ENCODE data around the gene STK10. TPM values are rescaled to one million over a fixed set of nuclear protein-coding genes. Genes with fewer than 3 reads are reported as not detected.
A peak's percentile ranks its signal among the peaks of the same experiment; 100 is the strongest.
"Not testable (repeated sequence)": the region's sequence is repeated elsewhere in the genome, so short reads cannot be mapped to it uniquely, and the experiment has no call there.

The STK10 gene
- total RNA-seq, result 27.8 and 29.1 TPM in 2 replicates

- DNase-seq (ENCODE audit: low read depth in 2 of 2), result peak; percentile 79 to 92
These were observed at the start of gene STK10 for GRCh38 chr5:172188033-172188892. STK10 (minus strand) TSS chr5:172188224; CDS start chr5:172188042, 182 bp downstream.

DNA sequence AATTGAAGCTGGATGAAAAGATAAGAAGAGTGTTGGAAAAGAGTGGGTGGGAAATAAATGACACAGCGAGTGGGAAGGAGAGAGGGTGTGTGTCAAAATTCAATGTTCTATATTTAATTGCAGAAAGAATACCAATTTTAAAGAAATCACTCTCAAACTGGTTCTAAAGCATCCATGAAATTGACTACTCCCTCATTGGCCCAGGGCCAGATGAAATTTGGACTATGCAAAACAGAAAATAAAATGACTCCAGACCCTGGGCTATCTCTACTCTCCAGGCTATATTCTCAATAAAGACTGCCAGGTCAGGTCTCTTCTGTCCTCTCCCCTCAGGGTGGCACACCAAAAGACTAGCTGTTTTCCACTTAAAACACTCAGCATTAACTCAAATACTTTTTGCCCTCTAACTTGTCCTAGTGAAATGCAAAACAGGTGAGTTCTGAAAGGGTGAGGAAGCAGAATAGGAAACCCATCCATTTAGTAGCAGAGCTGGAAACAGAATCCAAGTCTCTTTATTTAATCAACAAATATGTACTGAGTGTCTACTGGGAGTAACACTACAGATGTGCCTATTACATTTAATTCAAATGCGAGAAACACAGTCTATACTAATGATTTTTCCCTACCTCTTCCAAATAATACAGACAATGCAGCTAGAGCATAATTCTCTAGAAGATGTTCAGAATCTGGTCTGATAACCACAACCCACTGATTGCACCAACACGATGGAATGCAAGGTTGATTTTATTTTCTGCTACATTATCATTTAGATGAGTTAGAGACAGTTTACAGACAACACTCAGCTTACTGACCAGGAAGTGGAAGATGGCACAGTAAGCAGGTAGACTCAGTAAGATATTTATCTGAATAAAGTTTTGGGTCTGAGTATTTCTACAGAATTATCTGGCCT is 48.1 kb upstream of the STK10 start:
- no peak for DNase-seq (ENCODE audit: low read depth in 2 of 2)

DNA sequence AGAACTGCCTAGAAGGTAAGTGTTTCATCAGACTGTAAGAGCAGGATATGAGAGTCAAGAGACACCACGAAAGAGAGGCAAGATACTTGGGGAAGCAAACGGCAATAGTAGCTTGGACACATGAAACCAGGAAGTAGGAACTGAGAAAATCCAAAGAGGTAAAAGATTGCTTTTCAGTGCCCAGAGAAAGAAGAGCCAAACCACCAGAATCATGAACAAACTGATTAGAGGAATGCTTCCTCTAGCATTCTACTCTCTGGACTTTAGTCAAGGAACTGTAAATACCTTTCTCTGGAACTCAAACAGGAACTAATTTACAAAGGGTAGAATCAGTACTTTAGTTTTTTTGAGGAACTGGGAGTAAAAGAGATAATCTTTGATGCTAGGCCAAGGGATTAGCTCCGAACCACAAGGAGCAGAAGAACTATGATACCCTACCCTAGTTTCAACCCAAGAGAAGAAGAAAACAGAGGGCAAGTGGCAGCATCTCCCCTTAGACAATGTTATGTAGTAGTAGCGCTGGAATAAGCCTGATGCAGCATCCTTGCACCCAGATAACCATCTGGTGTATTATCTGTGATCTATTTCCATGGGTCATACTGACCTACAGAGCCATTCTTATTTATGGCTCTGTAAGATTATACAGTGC is 47.2 kb upstream of the STK10 start:
- DNase-seq (ENCODE audit: low read depth in 2 of 2), result no peak

DNA sequence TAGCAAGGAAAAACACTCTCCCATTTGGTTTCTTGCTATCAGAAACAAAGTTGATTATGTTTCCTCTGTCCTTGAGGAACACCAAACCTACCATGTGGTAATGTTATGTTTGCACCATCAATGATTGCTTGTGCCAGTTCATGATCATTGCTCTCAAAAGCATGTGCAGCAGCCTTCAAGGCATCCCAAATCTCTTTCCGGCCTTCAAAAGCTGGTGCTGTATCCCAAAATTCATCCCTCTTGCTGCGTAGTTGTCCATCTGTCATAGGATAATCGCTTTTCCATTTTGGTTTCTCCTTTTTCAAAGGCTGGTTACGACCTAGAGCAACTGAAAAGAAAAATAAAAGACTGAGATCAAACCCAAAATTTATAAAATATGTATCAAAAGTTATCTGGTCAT is 46.0 kb upstream of the STK10 start:
- DNase-seq (ENCODE audit: low read depth in 2 of 2), result no peak

DNA sequence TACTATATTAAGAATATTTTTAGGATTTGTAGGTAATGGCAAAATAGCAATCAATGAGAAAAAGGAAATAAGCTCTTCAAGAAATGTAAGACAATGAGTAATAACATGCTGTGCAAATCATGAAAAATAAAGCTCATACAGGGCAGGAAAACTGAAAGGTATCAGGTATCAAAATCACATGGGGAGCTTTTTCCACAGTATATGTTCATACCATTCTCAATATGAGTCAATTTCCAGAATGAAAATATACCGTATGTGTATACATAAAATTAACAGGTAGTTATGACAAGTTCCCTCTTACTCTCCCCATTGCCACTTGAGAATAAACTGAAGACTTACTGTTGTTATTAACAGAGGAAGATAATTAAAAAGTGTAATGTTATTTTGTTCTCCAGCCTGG is 41.9 kb upstream of the STK10 start:
- DNase-seq (ENCODE audit: low read depth in 2 of 2), result no peak

DNA sequence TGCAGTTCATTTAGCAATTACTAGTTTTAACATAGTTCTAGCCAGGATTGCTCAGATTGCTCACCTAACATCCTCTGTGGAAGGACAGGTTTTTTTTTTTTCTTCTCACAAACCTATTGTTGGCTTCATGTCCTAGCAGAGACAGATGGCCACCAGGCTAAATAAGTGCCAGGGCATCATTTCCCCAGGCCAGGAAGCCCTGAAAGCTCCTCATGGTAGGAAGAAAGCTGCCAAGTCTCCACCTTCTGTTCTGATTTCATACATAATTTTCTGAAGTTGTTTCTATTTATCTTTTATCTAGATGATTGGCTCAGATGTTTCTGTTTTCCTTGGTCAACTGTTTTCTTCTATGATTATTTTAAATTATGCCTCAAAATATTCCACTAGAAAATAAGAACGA is 37.0 kb upstream of the STK10 start:
- DNase-seq (ENCODE audit: low read depth in 2 of 2), result no peak

GRCh38 chr5:172223901-172224873 is 36.2 kb upstream of the STK10 start:
- DNase-seq (ENCODE audit: low read depth in 2 of 2), result no peak

GRCh38 chr5:172219296-172219695 is 31.3 kb upstream of the STK10 start:
- DNase-seq (ENCODE audit: low read depth in 2 of 2), result no peak

DNA sequence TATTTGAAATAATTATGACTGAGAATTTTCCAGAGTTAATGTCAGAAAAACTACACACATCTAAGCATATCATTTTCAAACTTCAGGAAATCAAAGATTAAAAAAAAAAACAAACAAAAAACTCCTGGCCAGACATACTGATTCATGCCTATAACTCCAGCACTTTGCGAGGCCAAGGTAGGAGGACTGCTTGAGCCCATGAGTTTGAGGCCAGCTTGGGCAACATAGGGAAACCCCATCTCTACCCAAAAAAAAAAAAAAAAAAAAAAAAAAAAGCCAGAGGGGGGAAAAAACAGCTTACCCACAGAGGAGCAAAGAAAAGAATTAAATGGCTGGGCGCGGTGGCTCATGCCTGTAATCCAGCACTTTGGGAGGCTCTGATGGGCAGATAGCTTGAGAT is 28.3 kb upstream of the STK10 start:
- DNase-seq (ENCODE audit: low read depth in 2 of 2), result no peak

DNA sequence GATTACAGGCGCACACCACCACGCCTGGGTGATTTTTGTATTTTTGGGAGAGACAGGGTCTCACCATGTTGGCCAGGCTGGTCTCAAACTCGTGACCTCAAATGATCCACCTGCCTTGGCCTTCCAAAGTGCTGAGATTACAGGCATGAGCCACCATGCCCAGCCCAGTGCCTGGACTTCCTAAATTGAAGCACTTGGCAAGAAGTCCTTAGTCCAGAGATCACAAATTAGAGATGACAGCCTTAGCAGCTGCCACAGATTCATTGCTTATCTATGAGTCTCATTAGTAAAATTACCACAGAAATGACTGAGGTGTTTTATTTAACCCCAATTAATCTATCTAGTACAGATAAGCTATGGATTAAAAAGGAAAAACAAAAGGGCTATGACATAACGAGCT is 25.1 kb upstream of the STK10 start:
- no peak for DNase-seq (ENCODE audit: low read depth in 2 of 2)

GRCh38 chr5:172211676-172212075 is 23.7 kb upstream of the STK10 start:
- DNase-seq (ENCODE audit: low read depth in 2 of 2), result no peak

GRCh38 chr5:172209714-172210113 is 21.7 kb upstream of the STK10 start:
- no peak for DNase-seq (ENCODE audit: low read depth in 2 of 2)

DNA sequence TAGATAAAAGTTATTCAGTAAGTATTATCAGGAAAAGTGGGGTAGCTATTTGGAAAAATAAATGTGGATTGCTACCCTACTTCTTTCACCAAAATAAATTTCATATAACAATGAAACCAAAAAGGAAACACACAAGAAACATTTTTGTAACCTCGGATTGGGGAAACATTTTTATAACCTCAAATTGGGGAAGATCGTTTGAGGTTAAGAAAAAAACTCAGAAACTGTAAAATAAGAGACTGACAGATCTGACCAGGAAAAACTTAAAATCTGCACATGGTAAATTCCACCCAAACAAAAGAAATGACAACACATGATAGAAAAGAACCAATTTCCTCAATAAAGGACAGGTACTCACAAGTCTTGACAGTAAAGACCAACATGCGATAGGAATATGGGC is 19.5 kb upstream of the STK10 start:
- DNase-seq (ENCODE audit: low read depth in 2 of 2), result no peak

- DNase-seq (ENCODE audit: low read depth in 2 of 2), result not testable (repeated sequence)
These were observed 18.0 kb upstream of the STK10 start for GRCh38 chr5:172205984-172206383.

DNA sequence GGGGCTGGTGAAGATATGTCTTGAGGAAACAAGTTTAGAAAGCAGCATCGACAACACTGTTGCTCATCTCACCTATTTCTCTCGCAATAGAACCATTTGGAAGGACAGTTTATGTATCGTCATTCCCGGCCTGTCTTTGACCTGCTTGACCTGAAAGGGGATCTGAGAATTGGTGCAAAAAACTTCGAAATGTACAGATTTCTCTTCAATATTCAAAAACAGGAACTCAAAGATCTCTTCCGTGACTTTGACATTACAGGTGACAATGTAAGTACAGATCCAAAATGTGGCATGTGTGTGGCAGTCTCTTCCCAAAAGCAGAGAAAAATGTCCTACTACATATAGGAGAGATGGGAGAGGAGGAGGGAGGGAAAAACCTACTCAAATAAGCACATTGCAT is 12.5 kb upstream of the STK10 start:
- no peak for DNase-seq (ENCODE audit: low read depth in 2 of 2)

DNA sequence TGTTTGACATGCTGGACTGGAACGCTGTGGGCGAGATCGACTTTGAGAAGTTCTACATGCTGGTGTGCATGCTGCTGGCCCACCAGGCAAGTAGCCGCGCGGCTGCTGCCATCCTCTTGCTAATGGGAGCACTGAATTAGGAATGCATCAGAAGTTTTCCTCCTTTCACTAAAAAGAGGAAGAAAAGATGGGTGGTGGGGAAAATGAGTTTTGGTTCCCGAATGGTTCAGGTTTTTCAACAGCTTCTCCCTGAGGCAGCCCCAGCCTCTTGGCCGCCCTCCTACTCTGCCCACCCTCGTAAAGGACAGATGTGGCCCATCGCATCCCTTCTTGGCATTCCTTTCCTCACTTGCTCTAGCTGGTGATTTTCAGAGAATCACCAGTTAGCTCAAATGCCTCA is 11.4 kb upstream of the STK10 start:
- DNase-seq (ENCODE audit: low read depth in 2 of 2), result no peak

DNA sequence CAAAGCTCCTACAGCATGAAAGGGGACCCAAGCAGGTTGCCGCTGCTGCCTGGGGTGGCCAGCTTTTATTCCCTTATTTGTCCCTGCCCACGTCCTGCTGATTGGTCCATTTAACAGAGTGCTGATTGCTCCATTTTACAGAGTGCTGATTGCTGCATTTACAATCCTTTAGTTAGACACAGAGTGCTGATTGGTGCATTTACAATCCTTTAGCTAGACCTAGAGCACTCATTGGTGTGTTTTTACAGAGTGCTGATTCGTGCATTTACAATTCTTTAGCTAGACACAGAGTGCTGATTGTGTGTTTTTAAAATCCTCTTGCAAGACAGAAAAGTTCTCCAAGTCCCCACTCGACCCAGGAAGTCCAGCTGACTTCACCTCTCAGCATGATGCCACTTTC is 9.8 kb upstream of the STK10 start:
- DNase-seq (ENCODE audit: low read depth in 2 of 2), result not testable (repeated sequence)

GRCh38 chr5:172194985-172195774 is 7.2 kb upstream of the STK10 start:
- DNase-seq (ENCODE audit: low read depth in 2 of 2), result no peak

DNA sequence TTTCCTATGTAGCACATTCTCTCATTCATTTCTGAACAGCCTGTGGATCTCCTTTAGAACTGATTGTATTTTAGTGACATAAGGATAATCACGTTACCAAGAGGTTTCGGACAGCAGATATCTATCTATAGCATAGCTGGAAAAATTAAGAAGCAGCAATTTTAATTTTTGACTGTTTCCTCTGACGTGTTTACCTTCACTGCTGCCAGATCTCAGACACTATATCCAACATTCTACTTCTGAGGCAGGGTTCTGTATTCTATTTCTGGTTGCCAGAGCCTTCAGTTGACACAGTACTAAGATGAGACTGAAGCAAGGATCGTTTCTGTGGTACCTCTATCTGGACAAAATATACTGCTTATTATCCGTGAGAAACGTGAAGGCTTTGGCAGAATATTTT is 5.8 kb upstream of the STK10 start, which contains the start of gene EFCAB9:
Gene EFCAB9, plus strand, starts transcription at position 301 of the 400 bp plus-strand sequence. Its CDS starts 1 bp downstream, at position 302.
- no peak for DNase-seq (ENCODE audit: low read depth in 2 of 2)
